NB4 (cell line): ENCODE results near the gene CBFA2T3.

Experiments used
- DNase-seq: peaks from one replicate; pipeline ENCODE4 v3.0.0; 2010; ENCODE audit warnings: low read depth
- H3K4me3 ChIP-seq: one replicate; pipeline ENCODE4 v1.5.1; 2011; ENCODE audit warnings: mild to moderate bottlenecking, low read depth, low read length, moderate library complexity
- CTCF ChIP-seq: IDR thresholded peaks from one replicate; pipeline ENCODE4 v1.5.1; 2012; ENCODE audit warnings: low read depth, low read length
- MAX ChIP-seq: IDR thresholded peaks from 2 replicates; pipeline ENCODE4 v1.6.1; 2011; ENCODE audit warnings: low read depth, low read length
- MYC ChIP-seq: IDR thresholded peaks from 2 replicates; pipeline ENCODE4 v1.6.1; 2011; ENCODE audit warnings: low read depth, low read length
- POLR2A ChIP-seq: IDR thresholded peaks from 2 replicates; pipeline ENCODE4 v1.6.1; 2011; ENCODE audit warnings: mild to moderate bottlenecking; ENCODE audit not compliant: insufficient read length; ENCODE audit errors: extremely low read depth

Gene CBFA2T3

DNA sequence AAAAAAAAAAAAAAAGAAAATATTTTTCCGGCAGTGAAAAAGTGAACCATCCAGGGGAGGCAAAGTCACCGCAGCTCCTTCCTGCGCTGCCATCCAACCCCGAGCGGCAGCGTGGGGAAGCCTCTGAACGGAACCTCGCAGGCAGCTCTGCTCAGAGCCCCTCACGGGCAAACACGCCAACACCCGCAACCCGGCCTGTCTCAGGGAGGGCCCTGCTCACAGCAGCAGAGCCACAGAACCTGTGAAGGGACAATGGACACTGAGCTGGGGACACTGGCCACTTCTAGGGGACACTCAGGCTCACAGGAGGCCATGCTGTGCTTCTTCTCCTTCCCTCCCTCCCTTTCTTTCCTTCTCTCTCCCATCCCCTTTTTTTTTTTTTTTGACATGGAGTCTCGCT, 143.9 kb downstream of the CBFA2T3 start:
- H3K4me3 ChIP-seq: no peak overlapping the region
- no peak for DNase-seq
- TF ChIP-seq MYC (no peak), MAX (no peak), CTCF (no peak)

GRCh38 chr16:88831838-88832237, 145.2 kb downstream of the CBFA2T3 start:
- no peak for TF ChIP-seq CTCF
- TF ChIP-seq MAX: no peak
- DNase-seq: no peak
- no peak overlapping the region for H3K4me3 ChIP-seq

DNA sequence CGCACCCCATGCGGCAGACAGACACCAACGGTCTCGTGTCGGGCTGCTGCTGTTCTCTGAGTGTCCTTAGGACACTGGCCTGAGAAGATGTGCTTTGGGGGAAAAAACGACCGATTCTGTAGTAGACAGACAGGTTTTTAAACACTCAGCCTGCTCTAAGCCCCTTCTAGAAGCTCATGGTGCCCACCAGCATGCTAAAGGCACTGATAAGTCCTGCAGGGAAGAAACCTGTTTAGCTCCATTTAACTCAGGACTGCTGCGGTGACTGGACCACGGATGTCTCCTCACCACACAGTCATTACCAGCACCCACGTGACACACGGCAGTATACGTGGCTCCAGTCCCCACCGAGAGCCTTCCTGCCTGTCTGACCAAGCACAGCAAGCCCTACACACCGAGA, 146.2 kb downstream of the CBFA2T3 start:
- no peak for DNase-seq
- no peak for TF ChIP-seq MAX
- TF ChIP-seq POLR2A: no peak
- no peak for TF ChIP-seq MYC
- no peak for TF ChIP-seq CTCF
- no peak overlapping the region for H3K4me3 ChIP-seq

DNA sequence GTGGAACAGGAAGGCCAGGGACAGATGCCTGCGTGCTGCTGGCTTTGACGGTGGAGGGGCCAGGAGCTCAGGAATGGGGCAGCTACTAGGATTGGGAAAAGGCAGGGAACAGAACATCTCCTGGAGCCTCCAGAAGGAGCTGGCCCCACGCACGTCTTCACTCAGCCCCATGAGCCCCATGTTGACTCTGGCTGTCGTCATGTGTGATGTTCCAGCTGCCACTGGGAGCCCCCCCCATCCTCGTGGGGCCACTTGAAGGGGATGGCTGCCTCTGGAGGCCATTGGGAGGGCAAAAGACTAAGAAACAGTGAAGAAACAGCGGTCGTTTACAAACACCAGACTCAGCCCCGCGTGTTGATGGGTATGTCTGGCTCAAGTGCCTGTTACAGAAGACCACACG, 146.7 kb downstream of the CBFA2T3 start:
- no peak overlapping the region for H3K4me3 ChIP-seq
- TF ChIP-seq POLR2A (no peak), CTCF (no peak), MAX (no peak), MYC (no peak)
- DNase-seq: no peak

DNA sequence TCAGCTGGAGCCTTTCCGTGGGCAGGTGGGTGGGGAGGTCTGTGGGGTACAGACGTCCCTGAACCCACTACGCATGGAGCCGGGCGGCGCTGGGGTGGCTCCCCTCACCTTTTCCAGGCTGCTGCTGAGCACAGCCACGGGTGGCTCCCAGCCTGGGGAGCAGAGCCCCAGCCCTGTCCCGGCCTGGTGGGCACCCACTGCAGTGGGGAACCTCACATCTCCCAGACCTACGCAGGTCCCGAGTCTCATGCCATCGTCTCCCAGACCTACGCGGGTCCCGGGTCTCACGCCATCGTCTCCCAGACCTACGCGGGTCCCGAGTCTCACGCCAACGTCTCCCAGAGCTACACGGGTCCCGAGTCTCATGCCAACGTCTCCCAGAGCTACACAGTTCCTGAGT, 148.3 kb downstream of the CBFA2T3 start:
- DNase-seq: no peak
- TF ChIP-seq POLR2A (no peak), MYC (no peak), MAX (no peak), CTCF (no peak)
- H3K4me3 ChIP-seq: no peak overlapping the region

DNA sequence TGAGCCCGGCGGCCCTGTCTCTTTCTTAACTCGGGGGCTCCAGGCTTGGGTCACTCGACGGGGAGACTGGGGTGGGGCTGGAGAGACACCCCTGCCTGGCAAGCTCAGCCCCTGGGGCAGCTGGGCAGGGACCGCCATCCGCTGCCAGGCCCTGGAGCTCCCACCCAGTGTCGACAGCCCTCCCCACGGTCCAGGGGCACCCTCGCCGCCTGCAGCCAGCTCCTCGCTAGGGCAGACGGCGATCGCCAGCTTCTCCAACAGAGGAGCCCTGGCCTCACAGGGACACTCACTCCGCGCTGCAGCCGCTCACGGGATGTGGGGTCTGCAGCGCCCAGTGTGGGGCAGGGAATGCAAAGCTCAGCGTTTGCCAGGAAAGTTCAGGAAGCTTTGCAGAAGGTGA, 149.3 kb downstream of the CBFA2T3 start:
- TF ChIP-seq MYC (no peak), CTCF (no peak), POLR2A (no peak), MAX (no peak)
- H3K4me3 ChIP-seq: no peak overlapping the region
- no peak for DNase-seq
